Astrocyte of the spinal cord (primary cell): ENCODE results near the gene GPATCH2.
"Not testable (repeated sequence)": the region's sequence is repeated elsewhere in the genome, so short reads cannot be mapped to it uniquely, and the experiment has no call there.

Source experiments
- DNase-seq: peaks from one replicate; pipeline ENCODE4 v3.0.0; 2011; ENCODE audit warnings: low read depth, low spot score
- H3K4me3 ChIP-seq: 2 replicates; pipeline ENCODE4 v1.5.1; 2011; ENCODE audit warnings: low read depth, mild to moderate bottlenecking, low read length, moderate library complexity
- in situ Hi-C: cut with HindIII; loops from 2 replicates; pipeline ENCODE4 v1.10.0; 2017; ENCODE audit warnings: low sequenced_read_pairs
- TF ChIP-seq, protein P1 (sequence below): IDR thresholded peaks from 2 replicates; pipeline ENCODE4 v1.5.1; 2012; ENCODE audit warnings: low read depth, mild to moderate bottlenecking, low read length, inconsistent platforms

Gene GPATCH2

DNA sequence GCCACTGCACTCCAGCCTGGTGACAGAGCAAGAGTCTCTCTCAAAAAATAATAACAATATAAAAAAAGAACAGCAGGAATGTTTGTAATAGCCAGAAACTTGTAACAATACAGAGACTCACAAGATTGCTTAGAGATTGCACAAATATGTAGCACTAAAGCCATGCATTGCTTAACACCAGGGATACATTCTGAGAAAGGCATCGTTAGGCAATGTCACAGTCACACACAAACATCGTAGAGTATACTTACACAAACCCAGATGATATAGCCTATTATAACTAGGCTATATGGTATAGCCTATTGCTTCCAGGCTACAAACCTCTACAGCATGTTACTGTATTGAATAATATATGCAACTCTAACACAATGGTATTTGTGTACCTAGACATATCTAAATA, 45.3 kb downstream of the GPATCH2 start:
- in situ Hi-C loops = no loop called here
- no peak overlapping the region for H3K4me3 ChIP-seq
- no peak for DNase-seq
- TF ChIP-seq, protein P1, sequence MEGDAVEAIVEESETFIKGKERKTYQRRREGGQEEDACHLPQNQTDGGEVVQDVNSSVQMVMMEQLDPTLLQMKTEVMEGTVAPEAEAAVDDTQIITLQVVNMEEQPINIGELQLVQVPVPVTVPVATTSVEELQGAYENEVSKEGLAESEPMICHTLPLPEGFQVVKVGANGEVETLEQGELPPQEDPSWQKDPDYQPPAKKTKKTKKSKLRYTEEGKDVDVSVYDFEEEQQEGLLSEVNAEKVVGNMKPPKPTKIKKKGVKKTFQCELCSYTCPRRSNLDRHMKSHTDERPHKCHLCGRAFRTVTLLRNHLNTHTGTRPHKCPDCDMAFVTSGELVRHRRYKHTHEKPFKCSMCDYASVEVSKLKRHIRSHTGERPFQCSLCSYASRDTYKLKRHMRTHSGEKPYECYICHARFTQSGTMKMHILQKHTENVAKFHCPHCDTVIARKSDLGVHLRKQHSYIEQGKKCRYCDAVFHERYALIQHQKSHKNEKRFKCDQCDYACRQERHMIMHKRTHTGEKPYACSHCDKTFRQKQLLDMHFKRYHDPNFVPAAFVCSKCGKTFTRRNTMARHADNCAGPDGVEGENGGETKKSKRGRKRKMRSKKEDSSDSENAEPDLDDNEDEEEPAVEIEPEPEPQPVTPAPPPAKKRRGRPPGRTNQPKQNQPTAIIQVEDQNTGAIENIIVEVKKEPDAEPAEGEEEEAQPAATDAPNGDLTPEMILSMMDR = no peak

DNA sequence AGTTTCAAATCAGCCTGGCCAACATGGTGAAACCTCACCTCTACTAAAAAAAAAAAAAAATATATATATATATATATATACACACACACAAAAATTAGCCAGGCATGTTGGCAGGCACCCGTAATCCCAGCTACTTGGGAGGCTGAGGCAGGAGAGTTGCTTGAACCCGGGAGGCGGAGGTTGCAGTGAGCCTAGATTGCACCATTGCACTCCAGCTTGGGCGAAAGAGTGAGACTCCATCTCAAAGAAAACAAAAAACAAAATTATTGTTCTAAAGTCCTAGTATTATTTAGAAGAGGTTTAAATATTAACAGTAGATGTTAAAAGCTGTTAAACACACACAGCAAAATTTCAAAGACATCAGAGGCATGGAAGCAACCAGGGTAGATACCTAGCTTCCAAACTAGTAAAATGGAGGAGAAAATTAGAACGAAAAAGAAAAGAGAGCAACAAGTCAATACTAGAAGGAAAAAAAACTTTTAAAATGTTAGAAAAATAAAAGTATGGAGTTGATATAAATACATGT, 46.5 kb downstream of the GPATCH2 start:
- in situ Hi-C loops, H3K4me3 ChIP-seq, DNase-seq: not testable (repeated sequence)

DNA sequence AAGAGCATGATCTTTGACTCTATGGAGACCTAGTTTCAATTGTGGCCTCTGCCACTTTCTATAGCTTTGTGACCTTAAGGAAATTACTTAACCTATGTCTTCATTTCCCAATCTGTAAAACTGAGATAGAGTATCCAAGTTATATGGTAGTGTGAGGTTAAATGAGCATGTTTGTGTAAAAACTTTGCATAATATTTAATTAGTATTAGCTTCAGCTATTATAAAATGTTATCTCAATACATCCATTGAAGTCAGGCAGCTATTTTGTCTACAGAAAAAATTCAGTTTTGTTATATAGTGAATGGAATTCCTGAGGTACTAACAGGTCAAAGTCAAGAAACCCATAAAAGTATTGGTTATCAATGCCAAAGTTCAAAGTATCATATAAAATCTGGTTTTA, 53.6 kb downstream of the GPATCH2 start:
- TF ChIP-seq, protein P1 = no peak
- H3K4me3 ChIP-seq = no peak overlapping the region
- no peak for DNase-seq
- in situ Hi-C loops = no loop called here

GRCh38 chr1:217574265-217574949, 56.5 kb downstream of the GPATCH2 start:
- in situ Hi-C loops = no loop called here
- TF ChIP-seq, protein P1 = no peak
- H3K4me3 ChIP-seq = no peak overlapping the region
- DNase-seq = no peak

GRCh38 chr1:217569021-217569420, 61.9 kb downstream of the GPATCH2 start:
- TF ChIP-seq, protein P1 = no peak
- DNase-seq = no peak
- no peak overlapping the region for H3K4me3 ChIP-seq
- in situ Hi-C loops = no loop called here

GRCh38 chr1:217568200-217568599, 62.7 kb downstream of the GPATCH2 start:
- in situ Hi-C loops = no loop called here

DNA sequence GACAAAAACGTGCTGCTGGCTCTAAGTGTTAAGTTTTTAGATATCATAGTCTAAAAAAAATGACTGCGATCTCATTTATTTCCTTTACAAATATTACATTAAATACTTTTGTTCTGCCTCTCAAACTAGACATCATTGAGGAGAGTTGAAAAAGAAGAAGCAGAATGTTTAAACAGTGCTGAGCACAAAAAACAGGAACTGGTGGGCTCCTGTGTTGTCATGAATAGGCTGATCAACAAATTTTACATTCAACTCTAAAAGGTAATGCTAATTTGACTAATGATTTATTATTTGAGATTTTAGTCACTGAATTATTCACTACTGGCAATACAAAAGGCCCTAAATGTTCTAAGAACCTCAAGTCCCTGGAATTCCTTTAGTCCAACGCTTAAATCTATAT, 66.1 kb downstream of the GPATCH2 start:
- H3K4me3 ChIP-seq = no peak overlapping the region
- no peak for DNase-seq
- TF ChIP-seq, protein P1 = no peak
- in situ Hi-C loops = no loop called here

More at GRCh38 chr1:217568200-217568599, 62.7 kb downstream of the GPATCH2 start:
- TF ChIP-seq, protein P1 = no peak
- no peak for DNase-seq
- no peak overlapping the region for H3K4me3 ChIP-seq
